Spleen (tissue), 11 donors: ENCODE data around the gene SETD3. TPM values are rescaled to one million over a fixed set of nuclear protein-coding genes. Genes with fewer than 3 reads are reported as not detected.

Experiments used
- DNase-seq: peaks from one replicate; pipeline ENCODE4 v3.0.0-alpha.2; 2020
- H3K27ac ChIP-seq, 8 donors: fragments of 200-600 bp; sonication (generic) in 7 of 8; 1 replicate in 4 of 8; 2 replicates in 4 of 8; pipeline versions ENCODE4 v1.5.0 to v1.8.0; 2016 to 2021; ENCODE audit warnings: inconsistent platforms in 4 of 8, mild to moderate bottlenecking in 4 of 8, moderate library complexity in 1 of 8
- H3K27me3 ChIP-seq, 7 donors: fragments of 200-600 bp; sonication (generic) in 6 of 7; replicated peaks in 1 of 7; 1 replicate in 4 of 7; 2 replicates in 3 of 7; pipeline versions ENCODE4 v1.5.0 to v1.8.0; 2016 to 2021; ENCODE audit warnings: inconsistent platforms in 3 of 7, mild to moderate bottlenecking in 1 of 7
- H3K36me3 ChIP-seq, 6 donors: fragments of 200-600 bp; sonication (generic) in 5 of 6; 1 replicate in 4 of 6; 2 replicates in 2 of 6; pipeline versions ENCODE4 v1.5.0 to v1.8.0; 2016 to 2021; ENCODE audit warnings: inconsistent platforms in 2 of 6
- H3K4me1 ChIP-seq, 6 donors: fragments of 200-600 bp; sonication (generic) in 5 of 6; 1 replicate in 3 of 6; 2 replicates in 3 of 6; pipeline versions ENCODE4 v1.5.0 to v1.8.0; 2016 to 2021; ENCODE audit warnings: inconsistent platforms in 3 of 6
- H3K4me3 ChIP-seq, 8 donors: fragments of 200-600 bp; sonication (generic) in 7 of 8; 1 replicate in 4 of 8; 2 replicates in 4 of 8; pipeline versions ENCODE4 v1.5.0 to v1.8.0; 2016 to 2021; ENCODE audit warnings: inconsistent platforms in 4 of 8, mild to moderate bottlenecking in 4 of 8, moderate library complexity in 2 of 8
- H3K9me3 ChIP-seq, 8 donors: fragments of 200-600 bp; sonication (generic) in 7 of 8; 1 replicate in 4 of 8; 2 replicates in 4 of 8; pipeline versions ENCODE4 v1.5.0 to v1.8.0; 2016 to 2021; ENCODE audit warnings: inconsistent platforms in 4 of 8
- CTCF ChIP-seq, 11 experiments: fragments of 200-600 bp in 7 of 11; fragments of 450-650 bp in 4 of 11; sonication (generic) in 4 of 11; IDR thresholded peaks in 8 of 11; conservative IDR thresholded peaks in 3 of 11; 1 replicate in 7 of 11; 2 replicates in 4 of 11; pipeline versions ENCODE4 v1.4.0 to v1.8.0; 2016 to 2021; ENCODE audit warnings: antibody characterized with exemption in 11 of 11, inconsistent platforms in 4 of 11, mild to moderate bottlenecking in 1 of 11
- POLR2A ChIP-seq, 3 donors: fragments of 450-650 bp; IDR thresholded peaks; one replicate each; pipeline ENCODE4 v1.5.1; 2017; ENCODE audit warnings: antibody characterized with exemption in 3 of 3, mild to moderate bottlenecking in 1 of 3
- POLR2AphosphoS5 ChIP-seq, 3 donors: sonication (generic); formaldehyde crosslinking; IDR thresholded peaks; one replicate each; pipeline ENCODE4 v1.5.1; 2017; ENCODE audit warnings: antibody characterized with exemption in 3 of 3
- WGBS, 5 donors: extraction: QIAGEN DNeasy Blood & Tissue Kit in 3 of 5; methylation state at CpG; one replicate each; pipeline versions ENCODE4 v1.1.5 to v1.1.7; 2013 to 2018; 5-methylcytosine and 5-hydroxymethylcytosine counted together
- intact Hi-C: fragments of 100-400 bp; cut with DNase I; formaldehyde crosslinking; loops from one replicate; pipeline ENCODE4 v1.15.0; 2023; ENCODE audit warnings: low total_unique reads
- polyA plus RNA-seq, 3 donors: library from polyadenylated mRNA; stranded (reverse); fragments of 200-250 nt; gene quantifications; one replicate each; pipeline ENCODE4 v1.2.1, GENCODE V29; 2013
- total RNA-seq, 7 donors: library from RNA; depleted of rRNA in 3 of 7; stranded (reverse); fragments of >200 nt in 3 of 7; fragmentation: NEBNext Ultra II Directional in 4 of 7; extraction: Animal tissue kit (Norgen Biotek cat#: 25700) in 4 of 7; gene quantifications; one replicate each; pipeline versions ENCODE4 v1.1.0 to v1.2.1, GENCODE V29; 2016 to 2021
- donor health status: healthy with polysubstance abuse.
- donor health status: DM: no; HTN: no; CAD: no; lungs with moderate emphysema.
- donor health status: DM: no; HTN: no; CAD: no.
- donor health status: Bipolar disorder and iron deficiency.
- donor health status: healthy.
- donor health status: DM: no; HTN: no; CAD: no.
- donor health status: DM: yes; HTN: yes; CAD: no.

The SETD3 gene
- total and polyA plus RNA-seq, 10 donors = 18.1 to 84.4 (median 62.4) TPM

- 55 to 97% (median 74%) methylated on average over 3 of the region's 3 CpGs for WGBS, 5 donors
- H3K36me3 ChIP-seq = peaks cover 0 to 100% (median 64%) of the 10 kb centered on the region in 6 donors
- H3K27ac ChIP-seq = no peak overlapping the region
- no peaks in the 10 kb centered on the region for H3K27me3 ChIP-seq
- intact Hi-C loops = no loop called here
- no peak overlapping the region for H3K4me3 ChIP-seq
- H3K9me3 ChIP-seq = no peaks in the 10 kb centered on the region
- TF ChIP-seq POLR2AphosphoS5 (IDR thresholded peaks at IDR 0.05) = no peak
- TF ChIP-seq CTCF (IDR thresholded peaks at IDR 0.05 in 8 of 11, conservative IDR thresholded peaks at IDR 0.05 in 3 of 11) = no peak
- no peak for TF ChIP-seq POLR2A (IDR thresholded peaks at IDR 0.05)
- H3K4me1 ChIP-seq = no peaks in the 10 kb centered on the region
- DNase-seq = no peak
These were observed 26.4 kb downstream of the SETD3 start for GRCh38 chr14:99454246-99454645.

GRCh38 chr14:99452968-99453367, 27.7 kb downstream of the SETD3 start:
- H3K36me3 ChIP-seq = peaks cover 0 to 100% (median 61%) of the 10 kb centered on the region in 6 donors
- H3K4me3 ChIP-seq = no peak overlapping the region
- H3K9me3 ChIP-seq = no peaks in the 10 kb centered on the region
- no peaks in the 10 kb centered on the region for H3K27me3 ChIP-seq
- intact Hi-C loops = no loop called here
- no peak for TF ChIP-seq POLR2A (IDR thresholded peaks at IDR 0.05)
- TF ChIP-seq POLR2AphosphoS5 (IDR thresholded peaks at IDR 0.05) = no peak
- TF ChIP-seq CTCF (IDR thresholded peaks at IDR 0.05 in 8 of 11, conservative IDR thresholded peaks at IDR 0.05 in 3 of 11) = no peak
- no peaks in the 10 kb centered on the region for H3K4me1 ChIP-seq
- no peak for DNase-seq
- WGBS, 5 donors = 87 to 93% (median 92%) methylated on average over 4 of the region's 4 CpGs
- H3K27ac ChIP-seq = no peak overlapping the region

- Histone ChIP-seq H3K9me3 (no peaks in the 10 kb centered on the region), H3K36me3 (peaks cover 0 to 100% (median 65%) of the 10 kb centered on the region in 6 donors), H3K27me3 (no peaks in the 10 kb centered on the region), H3K4me1 (no peaks in the 10 kb centered on the region), H3K4me3 (no peak overlapping the region), H3K27ac (no peak overlapping the region)
- DNase-seq = no peak
- TF ChIP-seq POLR2A (IDR thresholded peaks at IDR 0.05) (no peak), CTCF (IDR thresholded peaks at IDR 0.05 in 8 of 11, conservative IDR thresholded peaks at IDR 0.05 in 3 of 11) (no peak), POLR2AphosphoS5 (IDR thresholded peaks at IDR 0.05) (no peak)
- 85 to 98% (median 89%) methylated on average over 5 of the region's 5 CpGs for whole genome bisulfite sequencing, 5 donors
- intact Hi-C loops = no loop called here
These were observed 29.4 kb downstream of the SETD3 start for GRCh38 chr14:99451234-99451633.

DNA sequence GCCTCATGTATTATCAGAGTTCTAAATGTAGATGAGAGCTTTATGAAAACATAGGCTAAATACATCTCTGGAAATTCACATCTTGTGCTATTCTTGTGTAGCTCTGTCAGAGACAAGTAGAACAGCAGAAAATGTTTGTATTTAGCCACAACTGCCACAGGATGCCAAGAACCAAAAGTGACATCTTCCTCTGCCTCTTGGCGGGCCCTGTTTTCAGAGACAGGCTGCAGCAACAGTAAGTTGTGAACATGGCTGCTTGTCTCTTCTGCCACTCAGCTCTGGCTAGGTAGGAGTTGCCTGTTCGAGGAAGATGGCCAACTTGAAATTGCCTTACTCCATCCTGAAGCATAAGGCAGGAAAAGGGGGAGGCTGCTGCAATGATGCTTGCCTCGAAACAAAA, 30.4 kb downstream of the SETD3 start:
- 85 to 92% (median 88%) methylated on average over 3 of the region's 3 CpGs for WGBS, 5 donors
- intact Hi-C loops = no loop called here
- Histone ChIP-seq H3K36me3 (peaks cover 0 to 100% (median 63%) of the 10 kb centered on the region in 6 donors), H3K27ac (no peak overlapping the region), H3K9me3 (no peaks in the 10 kb centered on the region), H3K4me1 (no peaks in the 10 kb centered on the region), H3K4me3 (no peak overlapping the region), H3K27me3 (no peaks in the 10 kb centered on the region)
- DNase-seq = no peak
- TF ChIP-seq CTCF (IDR thresholded peaks at IDR 0.05 in 8 of 11, conservative IDR thresholded peaks at IDR 0.05 in 3 of 11) = no peak
